NCI-H774 (cell line): Measurements from ENCODE around the gene TSEN34.

ENCODE experiments used
- DNase-seq: peaks from one replicate; lab custom pipeline; 2025; lab: John Stamatoyannopoulos, UW

TSEN34 gene

DNA sequence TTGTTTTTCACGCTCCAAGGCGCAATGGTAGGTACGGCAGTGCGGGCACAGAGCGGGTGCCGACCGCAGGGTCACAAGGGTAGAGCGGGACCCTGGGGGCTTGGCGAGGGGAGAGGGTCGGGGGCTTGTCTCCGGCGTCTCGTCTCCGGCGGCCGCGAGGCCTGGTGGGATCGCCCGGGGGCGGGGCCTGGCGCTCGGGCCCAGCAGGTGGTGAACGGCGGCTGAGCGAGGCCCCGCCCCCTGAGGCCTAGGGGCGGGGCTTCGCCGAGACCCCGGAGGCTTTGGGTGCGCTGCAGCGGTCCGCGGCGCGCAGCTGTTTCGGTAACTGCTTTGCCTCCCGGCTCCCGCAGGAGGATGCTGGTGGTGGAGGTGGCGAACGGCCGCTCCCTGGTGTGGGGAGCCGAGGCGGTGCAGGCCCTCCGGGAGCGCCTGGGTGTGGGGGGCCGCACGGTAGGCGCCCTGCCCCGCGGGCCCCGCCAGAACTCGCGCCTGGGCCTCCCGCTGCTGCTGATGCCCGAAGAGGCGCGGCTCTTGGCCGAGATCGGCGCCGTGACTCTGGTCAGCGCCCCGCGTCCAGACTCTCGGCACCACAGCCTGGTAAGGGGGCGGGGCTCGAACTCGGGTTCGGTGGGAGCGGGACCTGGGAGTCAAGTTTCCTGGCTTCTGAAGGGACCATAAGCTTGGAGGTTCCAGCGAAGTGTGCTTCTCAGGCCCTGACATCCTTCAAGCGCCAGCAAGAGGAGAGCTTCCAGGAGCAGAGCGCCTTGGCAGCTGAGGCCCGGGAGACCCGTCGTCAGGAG, at the start of gene TSEN34:
Gene TSEN34, plus strand, starts transcription at position 298 of the 800 bp plus-strand sequence. Its CDS starts 57 bp downstream, at position 355.
- DNase-seq: peak; percentile 88

DNA sequence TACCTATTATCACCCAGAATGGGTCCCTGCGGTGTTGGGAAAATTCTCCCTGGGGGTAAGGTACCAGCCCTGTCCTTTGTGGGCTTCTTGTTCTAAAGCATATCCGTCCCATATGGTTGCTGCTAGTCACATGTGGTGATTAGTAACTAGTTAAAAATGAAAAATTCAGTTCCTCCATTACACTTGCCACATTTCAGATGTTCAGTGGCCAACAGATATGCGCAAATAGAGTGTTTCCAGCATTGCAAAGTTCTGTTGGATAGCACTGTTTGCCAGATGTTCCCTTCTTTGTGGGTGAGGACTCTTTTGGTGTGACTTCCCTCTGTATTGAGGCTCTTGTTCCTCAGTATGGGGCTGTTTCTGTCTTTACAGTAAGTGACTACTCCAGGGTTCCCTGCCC, 49.8 kb upstream of the TSEN34 start:
- DNase-seq: no peak

DNA sequence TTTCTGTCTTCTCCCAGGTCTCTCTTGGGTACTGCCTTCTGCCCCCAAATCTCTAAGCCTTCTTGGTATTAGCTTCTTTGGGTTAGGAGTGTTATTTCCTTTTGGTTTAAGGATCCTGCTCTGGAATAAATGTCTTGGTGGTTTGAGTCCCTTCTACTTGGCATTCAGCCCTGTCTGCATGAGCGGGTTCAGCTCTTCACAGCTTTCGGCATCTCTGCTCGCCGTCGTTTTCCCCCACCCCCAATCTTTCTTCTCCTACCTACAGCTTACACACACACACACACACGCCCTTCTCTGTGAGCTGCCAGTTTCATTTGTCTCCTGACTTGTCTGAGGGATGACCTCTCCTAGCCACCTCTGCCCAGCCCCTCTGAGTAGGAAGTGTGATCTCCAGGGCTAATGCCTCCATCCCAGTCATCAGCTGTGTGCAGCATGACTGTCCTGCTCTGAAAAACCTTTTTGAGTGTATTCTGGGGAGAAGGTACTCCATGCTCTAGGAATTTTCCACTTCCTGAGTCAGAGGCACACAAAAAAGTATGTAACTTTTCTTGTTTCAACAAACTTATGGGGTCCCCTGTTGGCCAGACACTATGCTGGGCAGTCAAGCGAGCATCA, 48.8 kb upstream of the TSEN34 start:
- no peak for DNase-seq

DNA sequence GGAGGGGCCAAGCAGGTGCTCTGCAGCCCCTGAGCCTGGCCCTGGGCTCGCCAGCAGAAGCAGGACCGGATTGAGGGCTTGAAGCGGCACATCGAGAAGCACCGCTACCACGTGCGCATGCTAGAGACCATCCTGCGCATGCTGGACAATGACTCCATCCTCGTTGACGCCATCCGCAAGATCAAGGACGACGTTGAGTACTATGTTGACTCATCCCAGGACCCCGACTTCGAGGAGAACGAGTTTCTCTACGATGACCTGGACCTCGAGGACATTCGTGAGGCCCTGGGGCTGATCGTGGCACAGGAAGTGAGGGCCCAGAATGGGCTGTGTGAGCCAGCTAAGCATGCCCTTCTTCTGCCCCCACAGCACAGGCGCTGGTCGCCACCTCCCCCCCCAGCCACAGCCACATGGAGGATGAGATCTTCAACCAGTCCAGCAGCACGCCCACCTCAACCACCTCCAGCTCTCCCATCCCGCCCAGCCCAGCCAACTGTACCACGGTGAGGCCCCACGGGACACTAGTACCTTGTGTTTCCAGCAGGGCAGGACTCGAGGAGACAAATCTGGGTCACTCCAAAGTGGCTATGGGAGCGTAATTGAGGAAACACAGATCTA, 45.5 kb upstream of the TSEN34 start:
- no peak for DNase-seq

DNA sequence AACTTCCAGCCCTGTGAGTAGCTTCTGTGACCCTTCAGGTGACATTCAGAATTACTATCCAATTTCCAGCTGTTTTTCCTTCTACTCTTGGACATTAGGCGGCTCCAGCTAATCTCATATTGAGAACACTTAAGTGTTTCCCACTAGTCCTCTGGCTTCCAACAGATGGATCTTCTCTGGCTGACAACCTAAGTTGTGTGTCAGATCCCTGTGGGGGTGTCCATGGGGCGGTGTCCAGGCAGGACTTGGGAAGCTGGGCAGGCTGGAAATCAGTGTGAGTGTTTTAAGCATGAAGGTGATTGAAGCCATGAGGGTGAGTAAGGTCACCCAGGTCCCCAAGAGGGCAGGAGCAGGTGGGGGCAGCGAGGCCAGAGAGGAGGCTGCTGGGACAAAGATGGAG, 43.4 kb upstream of the TSEN34 start:
- DNase-seq: no peak

DNA sequence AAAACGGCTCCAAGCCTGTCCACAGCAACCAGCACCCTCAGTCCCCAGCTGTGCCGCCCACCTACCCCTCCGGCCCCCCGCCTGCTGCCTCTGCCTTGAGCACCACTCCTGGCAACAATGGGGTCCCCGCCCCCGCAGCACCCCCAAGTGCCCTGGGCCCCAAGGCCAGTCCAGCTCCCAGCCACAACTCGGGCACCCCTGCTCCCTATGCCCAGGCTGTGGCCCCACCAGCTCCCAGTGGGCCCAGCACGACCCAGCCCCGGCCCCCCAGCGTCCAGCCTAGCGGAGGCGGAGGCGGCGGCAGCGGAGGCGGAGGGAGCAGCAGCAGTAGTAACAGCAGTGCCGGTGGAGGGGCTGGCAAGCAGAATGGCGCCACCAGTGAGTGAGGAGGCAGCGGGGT, 43.0 kb upstream of the TSEN34 start:
- DNase-seq: no peak

DNA sequence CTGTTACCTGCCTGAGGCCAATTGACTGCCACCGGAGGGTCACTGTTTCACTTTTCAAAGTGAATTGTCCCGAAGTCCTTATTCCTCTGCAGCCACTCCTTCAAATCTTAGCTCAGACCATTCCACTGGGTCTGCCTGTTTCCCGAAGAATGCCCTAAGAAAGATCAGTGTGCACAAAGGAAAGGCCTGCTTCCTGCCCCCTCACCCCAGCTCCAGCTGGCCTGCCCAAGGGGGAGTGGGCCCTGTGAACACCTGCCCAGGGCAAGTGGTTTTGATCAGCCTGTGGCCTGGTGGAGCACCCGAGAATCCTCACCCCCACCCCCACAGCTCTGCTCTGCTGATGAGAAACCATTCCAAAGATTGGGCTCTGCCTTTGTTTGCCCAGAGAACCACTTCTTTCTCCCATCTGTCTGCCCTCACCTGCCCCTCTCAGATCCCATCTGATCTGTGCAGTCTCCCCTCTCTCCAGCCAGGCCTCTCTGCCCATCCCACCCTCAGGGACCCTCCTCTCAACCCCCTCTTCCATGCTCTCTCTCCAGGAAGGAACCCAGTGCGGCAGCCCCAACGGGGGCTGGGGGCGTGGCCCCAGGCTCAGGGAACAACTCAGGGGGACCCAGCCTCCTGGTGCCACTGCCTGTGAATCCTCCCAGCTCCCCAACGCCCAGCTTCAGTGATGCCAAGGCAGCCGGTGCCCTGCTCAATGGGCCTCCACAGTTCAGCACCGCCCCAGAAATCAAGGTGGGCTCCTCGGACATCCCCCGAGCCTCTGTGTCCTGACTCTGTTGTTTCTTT, 41.9 kb upstream of the TSEN34 start:
- DNase-seq: no peak

DNA sequence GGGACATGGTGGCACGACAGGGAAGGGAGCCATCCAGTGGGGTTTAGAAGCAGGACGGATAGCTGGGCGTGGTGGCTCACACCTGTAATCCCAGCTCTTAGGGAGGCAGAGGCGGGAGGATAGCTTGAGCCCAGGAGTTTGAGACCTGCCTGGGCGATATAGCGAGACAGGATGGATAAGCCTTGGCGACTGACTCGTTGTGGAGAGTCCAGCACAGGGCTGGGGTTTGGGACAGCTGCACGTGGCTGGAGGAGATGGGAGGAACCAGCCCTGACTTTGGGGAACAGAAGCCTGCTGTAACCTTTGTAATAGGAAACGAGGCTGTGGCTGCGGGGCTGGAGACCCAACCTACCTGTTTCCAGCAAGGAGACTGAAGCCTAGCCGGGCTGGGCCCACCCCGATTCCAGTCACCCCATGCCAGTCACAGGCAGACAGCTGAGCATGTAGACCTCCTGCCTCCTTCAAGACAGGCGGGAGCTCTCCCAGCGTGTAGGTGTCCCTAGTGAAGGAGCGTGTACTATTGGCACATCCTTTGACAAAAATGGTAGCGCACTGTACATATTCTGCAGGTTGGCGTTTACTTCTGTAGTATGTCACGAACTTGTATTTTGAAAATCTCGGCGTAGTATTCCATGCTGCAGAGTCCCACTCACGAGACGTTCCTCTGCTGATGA, 39.6 kb upstream of the TSEN34 start:
- DNase-seq: no peak

DNA sequence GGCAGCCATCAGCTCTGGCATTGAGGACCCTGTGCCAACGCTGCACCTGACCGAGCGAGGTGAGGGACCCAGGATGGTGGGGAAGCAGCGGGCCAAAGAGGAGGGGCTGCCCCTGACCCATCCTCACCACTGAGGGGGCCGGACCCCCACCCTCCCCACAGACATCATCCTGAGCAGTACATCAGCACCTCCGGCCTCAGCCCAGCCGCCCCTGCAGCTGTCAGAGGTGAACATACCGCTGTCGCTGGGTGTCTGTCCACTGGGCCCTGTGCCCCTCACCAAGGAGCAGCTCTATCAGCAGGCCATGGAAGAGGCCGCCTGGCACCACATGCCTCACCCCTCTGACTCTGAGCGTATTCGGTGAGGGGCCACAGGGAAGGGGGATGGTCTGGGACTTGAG, 38.8 kb upstream of the TSEN34 start:
- no peak for DNase-seq

DNA sequence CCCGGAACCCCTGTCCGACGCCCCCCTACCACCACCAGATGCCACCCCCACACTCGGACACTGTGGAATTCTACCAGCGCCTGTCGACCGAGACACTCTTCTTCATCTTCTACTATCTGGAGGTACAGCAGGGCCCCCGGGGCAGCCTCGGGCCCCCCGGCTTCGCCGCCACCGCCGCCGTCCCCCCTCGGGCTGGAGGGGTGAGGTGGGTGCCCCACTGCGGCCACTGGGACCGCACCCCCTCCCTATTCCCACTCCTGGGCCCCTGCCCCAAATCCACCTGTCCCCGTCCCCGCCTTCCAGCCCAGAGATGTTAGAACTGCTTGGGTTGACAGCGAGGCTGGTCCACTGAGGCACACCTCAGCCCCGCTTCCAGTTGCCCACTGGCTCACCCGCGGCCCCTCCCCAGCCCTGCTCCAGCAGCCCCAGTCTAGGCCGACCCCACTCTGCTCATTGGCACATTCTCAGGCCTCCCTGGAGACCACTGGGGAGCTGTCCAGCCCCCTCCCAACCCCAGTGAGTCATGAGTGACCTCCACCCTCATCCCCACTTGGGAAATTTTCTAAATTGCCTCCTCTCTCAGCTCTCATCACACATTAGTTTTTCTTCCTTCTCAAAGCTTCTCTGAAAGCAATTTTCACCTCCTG, 38.1 kb upstream of the TSEN34 start:
- DNase-seq: no peak

DNA sequence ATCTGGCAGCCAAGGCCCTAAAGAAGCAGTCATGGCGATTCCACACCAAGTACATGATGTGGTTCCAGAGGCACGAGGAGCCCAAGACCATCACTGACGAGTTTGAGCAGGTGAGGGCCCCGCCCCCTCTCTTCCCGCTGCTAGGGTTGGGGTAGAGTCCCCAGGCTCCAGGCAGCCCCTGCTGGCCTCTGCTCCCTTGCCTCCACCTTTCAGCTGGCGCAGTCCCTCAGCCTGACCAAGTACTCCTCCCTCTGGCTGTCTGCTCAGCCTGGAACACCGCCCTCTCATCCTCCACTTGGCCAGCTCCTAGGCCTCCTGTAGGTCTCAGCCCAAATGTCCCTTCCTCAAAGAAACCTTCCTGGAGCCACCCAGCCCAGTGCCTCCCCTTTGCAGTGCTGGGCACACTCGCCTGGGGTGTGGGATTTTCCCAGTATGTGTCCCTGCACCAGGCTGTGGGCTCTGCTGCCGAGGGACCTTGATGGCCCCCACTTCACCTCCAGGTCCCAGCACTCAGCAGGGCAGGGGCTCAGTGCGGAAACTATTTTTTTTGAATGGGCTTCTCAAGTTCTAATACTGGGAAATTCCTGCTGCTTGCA, 37.3 kb upstream of the TSEN34 start:
- no peak for DNase-seq

DNA sequence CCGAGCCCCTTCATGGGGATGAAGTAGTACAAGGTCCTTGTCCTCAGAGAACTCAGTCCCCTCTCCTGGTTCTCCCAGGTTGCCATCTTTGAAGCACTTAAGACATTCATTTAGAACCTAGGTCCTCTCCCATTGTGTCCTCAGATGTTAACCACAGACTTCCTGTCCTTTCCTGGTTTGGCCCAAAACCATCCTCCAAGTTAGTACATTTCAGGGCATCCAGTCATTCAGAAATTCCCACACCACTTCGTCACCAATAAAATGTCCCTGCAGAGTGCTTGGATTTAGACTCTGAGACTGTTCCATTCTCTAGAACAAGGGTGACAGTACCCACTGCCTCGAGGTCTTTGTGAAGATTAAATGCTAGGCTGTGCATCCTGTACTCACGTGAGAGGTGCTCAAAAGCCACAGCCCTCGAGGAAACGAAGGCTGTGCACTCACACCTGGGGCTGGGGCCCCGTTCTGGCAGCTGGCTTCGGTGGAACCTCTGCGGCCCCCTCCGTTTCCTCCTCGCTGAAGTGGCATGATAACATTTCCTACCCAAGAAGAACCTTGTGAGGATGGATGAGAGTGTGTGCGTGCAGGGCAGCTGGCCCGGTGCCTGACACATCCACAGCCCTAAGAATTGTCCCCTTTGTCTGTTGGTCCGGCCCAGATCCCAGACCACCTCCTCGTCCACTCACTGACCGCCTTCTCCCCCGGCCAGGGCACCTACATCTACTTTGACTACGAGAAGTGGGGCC, 36.3 kb upstream of the TSEN34 start:
- no peak for DNase-seq

DNA sequence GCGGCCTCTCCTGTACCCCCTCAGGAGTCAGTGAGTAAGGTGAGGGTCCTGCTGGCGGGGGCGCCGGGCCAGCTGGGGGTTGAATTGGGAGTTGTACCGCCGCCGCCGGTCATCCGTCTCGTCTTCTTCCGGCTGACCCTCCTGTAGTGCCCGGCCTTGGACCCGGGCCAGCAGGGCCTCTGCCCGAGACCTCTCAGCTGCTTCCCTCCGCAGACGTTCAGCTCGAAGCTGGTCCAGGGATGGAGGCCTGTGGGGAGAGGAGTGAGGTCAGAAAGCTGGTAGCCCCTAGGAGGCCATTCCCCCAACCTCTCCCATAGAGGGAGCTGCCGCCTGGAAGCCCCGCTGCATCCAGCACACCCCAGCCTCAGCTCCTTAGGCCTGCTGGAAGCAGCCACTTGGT, 35.4 kb upstream of the TSEN34 start:
- no peak for DNase-seq

DNA sequence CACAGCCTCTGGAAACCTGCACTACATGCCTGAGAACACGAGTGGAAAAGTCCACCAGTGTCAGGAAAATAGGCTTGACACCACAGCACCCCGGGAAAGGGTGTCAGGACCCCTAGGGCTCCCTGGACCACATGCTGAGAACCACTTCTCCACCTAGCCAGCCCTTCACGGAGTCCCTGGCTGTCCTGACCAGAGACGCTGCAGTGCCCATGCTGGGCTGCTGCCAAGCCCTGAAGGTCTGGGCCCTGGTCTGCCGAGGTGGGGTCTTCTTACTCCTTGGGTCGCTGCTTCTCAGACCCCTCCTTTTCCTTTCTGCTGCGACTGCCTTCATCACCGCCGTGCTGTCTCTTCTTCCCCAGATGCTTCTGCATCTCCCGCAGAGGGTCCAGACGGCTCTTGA, 34.6 kb upstream of the TSEN34 start:
- no peak for DNase-seq

DNA sequence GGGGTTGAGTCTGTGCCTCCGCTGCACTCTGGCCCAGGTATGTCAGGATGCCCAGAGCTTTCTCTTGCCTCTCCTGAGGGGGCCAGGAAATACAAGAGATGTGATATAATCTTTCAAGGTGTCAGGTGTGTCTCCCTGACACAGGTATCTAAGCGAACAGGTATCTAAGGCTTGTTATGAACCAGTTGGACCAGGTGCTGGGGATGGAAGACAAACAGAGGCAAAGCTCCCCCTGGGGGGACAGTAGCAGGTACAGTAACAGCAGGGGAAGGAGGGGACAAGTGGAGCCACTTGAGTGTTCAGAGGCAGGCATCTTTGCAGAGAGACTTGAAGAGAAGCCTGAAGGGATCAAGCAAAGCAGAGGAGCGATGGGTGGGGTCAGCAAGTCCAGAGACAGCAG, 34.2 kb upstream of the TSEN34 start:
- no peak for DNase-seq

DNA sequence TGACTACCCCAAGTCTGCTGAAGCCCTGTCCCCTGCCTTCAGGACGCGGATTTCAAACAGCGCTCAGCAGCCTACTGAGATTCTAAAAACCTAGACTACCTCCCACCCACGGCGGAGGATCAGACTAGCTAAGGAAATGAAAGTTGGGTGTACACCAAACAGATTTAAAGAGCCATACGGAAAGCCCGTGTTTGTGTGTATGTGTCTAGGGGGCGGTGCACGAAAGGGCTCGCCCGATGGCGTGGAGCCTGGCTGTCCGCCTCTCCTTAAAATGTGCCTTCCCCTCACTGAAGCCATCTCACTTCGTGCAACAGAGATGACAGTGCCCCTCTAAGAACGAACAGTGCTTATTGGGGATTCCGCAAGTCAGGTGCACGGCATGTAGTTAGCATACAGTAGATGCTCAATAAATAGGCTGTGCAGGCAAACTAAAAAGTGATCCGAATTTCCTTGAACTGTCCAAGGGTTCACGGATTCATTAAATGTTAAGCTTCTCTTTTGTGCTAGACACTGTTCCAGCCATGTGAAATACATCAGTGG, 32.2 kb upstream of the TSEN34 start:
- no peak for DNase-seq

DNA sequence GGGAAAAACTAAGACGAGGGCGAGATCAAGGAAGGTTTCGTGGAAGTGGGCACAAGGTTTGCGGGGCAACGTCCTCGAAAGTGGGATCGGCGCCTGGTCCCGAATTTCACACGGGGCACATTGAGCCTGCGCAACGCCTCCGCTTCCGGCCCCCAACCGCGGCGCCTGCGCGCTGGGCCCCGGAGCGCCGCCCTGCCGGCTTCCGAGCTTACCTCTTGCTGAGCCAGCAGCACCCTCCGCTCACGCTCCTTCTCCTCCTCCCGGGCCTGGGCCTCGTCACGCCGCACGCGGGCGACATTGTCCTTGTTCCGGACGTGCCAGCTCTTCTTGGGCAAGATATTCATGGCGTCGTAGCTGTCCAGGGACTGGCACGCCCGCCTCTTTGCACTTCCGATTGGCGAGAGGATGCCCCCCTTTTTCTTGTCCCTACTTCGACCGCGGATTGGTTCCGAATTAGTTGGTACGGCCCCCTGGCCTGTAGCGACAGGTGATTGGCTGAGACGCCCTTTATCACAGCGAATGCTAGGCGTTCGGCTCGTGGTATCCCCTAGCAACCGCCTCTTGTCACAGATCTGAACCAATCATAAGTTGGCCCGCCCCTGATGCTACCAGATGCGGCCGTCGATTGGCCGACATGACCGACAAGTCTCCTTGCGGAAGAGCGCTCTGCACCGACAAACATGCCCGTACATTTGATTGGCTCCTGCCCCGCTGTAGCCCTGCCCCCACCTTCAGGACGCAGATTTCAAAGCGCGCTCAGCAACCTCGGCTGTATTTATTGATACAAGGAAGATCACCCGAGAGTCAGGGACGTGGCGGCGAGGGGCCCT, 31.5 kb upstream of the TSEN34 start, which contains the start of gene LENG1:
Gene LENG1, minus strand, starts transcription at position 370 of the 830 bp plus-strand sequence. Its CDS starts 26 bp downstream, at position 344.
- peak; percentile 99 for DNase-seq

DNA sequence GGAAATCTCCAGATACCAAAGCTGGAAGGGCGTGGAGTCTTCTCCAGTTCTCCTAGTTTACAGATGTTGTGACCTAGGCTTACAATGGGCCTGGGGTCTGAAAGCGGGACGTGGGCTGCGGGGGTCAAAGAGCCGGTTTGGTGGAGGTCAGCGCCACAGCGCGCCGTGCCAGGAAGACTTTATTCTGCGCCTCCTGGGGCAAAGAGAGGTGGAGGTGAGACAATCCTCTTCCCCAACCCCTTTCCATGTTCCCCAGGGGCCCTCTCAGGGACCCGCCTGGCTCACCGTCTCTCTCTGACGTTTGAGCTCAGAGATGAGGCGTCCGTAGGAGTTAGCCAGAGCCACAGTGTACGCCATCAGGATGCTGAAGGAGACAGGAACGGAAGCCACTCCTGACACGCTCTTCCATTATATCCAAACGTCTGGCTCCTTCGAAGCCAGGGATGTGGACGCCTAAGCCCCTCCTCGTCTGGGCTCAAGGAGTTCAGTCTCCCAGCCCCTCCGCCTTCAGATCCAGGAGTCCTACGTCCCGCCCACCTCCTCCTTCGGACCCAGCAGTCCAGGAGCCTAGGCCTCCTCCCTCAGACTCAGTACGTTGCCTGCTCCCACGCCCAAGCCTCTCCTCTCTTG, 30.8 kb upstream of the TSEN34 start:
- no peak for DNase-seq
